Transverse colon (tissue), 4 donors: ENCODE results near the gene ZNF165.

Experiments
- POLR2AphosphoS5 ChIP-seq, 3 donors: sonication (generic); formaldehyde crosslinking; IDR thresholded peaks; one replicate each; pipeline ENCODE4 v1.6.1; 2016; ENCODE audit warnings: antibody characterized with exemption in 3 of 3
- TF ChIP-seq, protein P1 (sequence below), 5 experiments: fragments of 200-600 bp in 3 of 5; fragments of 450-650 bp in 2 of 5; sonication (generic) in 3 of 5; IDR thresholded peaks; 1 replicate in 2 of 5; 2 replicates in 3 of 5; pipeline ENCODE4 v1.5.1; 2016 to 2017; ENCODE audit warnings: antibody characterized with exemption in 5 of 5, inconsistent platforms in 3 of 5, mild to moderate bottlenecking in 2 of 5, moderate library complexity in 1 of 5

- no peak for TF ChIP-seq POLR2AphosphoS5 (IDR thresholded peaks at IDR 0.05)
- TF ChIP-seq, protein P1, sequence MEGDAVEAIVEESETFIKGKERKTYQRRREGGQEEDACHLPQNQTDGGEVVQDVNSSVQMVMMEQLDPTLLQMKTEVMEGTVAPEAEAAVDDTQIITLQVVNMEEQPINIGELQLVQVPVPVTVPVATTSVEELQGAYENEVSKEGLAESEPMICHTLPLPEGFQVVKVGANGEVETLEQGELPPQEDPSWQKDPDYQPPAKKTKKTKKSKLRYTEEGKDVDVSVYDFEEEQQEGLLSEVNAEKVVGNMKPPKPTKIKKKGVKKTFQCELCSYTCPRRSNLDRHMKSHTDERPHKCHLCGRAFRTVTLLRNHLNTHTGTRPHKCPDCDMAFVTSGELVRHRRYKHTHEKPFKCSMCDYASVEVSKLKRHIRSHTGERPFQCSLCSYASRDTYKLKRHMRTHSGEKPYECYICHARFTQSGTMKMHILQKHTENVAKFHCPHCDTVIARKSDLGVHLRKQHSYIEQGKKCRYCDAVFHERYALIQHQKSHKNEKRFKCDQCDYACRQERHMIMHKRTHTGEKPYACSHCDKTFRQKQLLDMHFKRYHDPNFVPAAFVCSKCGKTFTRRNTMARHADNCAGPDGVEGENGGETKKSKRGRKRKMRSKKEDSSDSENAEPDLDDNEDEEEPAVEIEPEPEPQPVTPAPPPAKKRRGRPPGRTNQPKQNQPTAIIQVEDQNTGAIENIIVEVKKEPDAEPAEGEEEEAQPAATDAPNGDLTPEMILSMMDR (IDR thresholded peaks at IDR 0.05), result no peak
These were observed 31.6 kb downstream of the ZNF165 start for GRCh38 chr6:28111964-28112363.
